IPS DF 6.9 (cell line): ENCODE measurements around the gene GPR52.
"Not testable (repeated sequence)": the region's sequence is repeated elsewhere in the genome, so short reads cannot be mapped to it uniquely, and the experiment has no call there.

ENCODE experiments used
- DNase-seq: peaks from one replicate; pipeline ENCODE4 v3.0.0-alpha.2; 2013; ENCODE audit warnings: low read depth, low spot score
- H3K27ac ChIP-seq: one replicate; pipeline ENCODE4 v1.5.1; 2013; ENCODE audit warnings: low read length, control low read depth
- H3K27me3 ChIP-seq: 2 replicates; pipeline ENCODE4 v1.6.1; 2013; ENCODE audit warnings: mild to moderate bottlenecking, low read length; ENCODE audit not compliant: control insufficient read depth, insufficient read depth
- H3K36me3 ChIP-seq: 2 replicates; pipeline ENCODE4 v1.6.1; 2013; ENCODE audit warnings: low read length; ENCODE audit not compliant: control insufficient read depth, insufficient read depth
- H3K4me1 ChIP-seq: 2 replicates; pipeline ENCODE4 v1.6.1; 2013; ENCODE audit warnings: low read length; ENCODE audit not compliant: control insufficient read depth, insufficient read depth
- H3K4me3 ChIP-seq: 2 replicates; pipeline ENCODE4 v1.5.1; 2013; ENCODE audit warnings: mild to moderate bottlenecking, low read length
- H3K9me3 ChIP-seq: 2 replicates; pipeline ENCODE4 v1.6.1; 2013; ENCODE audit warnings: low read length, inconsistent platforms; ENCODE audit not compliant: control insufficient read depth, insufficient read depth
- WGBS: extraction: QIAGEN DNeasy Blood & Tissue Kit; methylation state at CpG from one replicate; pipeline ENCODE4 v1.1.7; 2013; ENCODE audit warnings: mixed read lengths, missing lambda C conversion rate; ENCODE audit not compliant: insufficient read length, insufficient coverage; 5-methylcytosine and 5-hydroxymethylcytosine counted together

The GPR52 gene, protein sequence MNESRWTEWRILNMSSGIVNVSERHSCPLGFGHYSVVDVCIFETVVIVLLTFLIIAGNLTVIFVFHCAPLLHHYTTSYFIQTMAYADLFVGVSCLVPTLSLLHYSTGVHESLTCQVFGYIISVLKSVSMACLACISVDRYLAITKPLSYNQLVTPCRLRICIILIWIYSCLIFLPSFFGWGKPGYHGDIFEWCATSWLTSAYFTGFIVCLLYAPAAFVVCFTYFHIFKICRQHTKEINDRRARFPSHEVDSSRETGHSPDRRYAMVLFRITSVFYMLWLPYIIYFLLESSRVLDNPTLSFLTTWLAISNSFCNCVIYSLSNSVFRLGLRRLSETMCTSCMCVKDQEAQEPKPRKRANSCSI

DNA sequence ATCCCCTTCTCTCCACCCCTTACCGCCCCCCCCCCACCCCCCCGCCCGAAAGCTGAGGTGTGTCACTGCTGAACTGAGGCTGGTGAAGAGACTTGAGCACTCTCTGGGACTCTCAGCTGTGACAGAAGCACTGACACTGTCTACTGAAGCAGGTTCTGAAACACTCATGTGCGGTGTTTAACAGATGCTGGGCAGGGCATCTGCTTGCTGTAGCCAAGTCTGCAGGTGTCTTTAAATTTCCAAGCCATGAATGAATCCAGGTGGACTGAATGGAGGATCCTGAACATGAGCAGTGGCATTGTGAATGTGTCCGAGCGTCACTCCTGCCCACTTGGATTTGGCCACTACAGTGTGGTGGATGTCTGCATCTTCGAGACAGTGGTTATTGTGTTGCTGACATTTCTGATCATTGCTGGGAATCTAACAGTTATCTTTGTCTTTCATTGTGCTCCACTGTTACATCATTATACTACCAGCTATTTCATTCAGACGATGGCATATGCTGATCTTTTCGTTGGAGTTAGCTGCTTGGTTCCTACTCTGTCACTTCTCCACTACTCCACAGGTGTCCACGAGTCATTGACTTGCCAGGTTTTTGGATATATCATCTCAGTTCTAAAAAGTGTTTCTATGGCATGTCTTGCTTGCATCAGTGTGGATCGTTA is at the start of gene GPR52:
Gene GPR52 (plus strand): TSS at position 99 of the 665 bp plus-strand sequence. CDS start 148 bp downstream, at position 247.
- Histone ChIP-seq H3K9me3 (no peaks in the 10 kb centered on the region), H3K4me1 (no peaks in the 10 kb centered on the region; the same call in 1 of the 2 replicates), H3K4me3 (no peak within 1 kb of the TSS), H3K27me3 (no peaks in the 10 kb centered on the region), H3K36me3 (no peaks in the 10 kb centered on the region), H3K27ac (no peak within 1 kb of the TSS)
- DNase-seq = no peak
- WGBS = no CpG with 5 or more reads among the region's 11 CpGs

DNA sequence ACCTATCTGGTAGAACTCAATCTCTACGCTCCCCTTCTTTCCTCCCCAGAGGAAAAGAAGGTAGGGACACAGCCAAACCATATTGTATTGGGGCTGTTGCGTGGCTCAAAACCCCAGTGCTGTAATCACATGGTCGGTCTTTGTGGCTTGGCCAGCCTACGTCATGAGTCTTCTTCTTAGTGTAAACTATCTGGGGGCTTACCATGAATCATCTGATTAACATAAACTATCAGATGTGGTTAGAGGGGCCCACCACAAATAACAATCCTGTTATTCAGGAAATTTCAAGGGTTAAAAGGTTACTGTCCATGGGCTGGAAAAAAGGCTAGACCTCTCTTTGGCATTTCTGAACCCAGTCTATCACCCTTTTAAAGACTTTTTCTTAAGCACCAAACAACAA is 49.5 kb upstream of the GPR52 start:
- no CpG with 5 or more reads among the region's 4 CpGs for WGBS
- DNase-seq = no peak
- H3K4me1 ChIP-seq = no peaks in the 10 kb centered on the region
- no peaks in the 10 kb centered on the region for H3K36me3 ChIP-seq
- H3K4me3 ChIP-seq = no peak overlapping the region
- no peaks in the 10 kb centered on the region for H3K27me3 ChIP-seq
- H3K27ac ChIP-seq = no peak overlapping the region
- H3K9me3 ChIP-seq = no peaks in the 10 kb centered on the region

DNA sequence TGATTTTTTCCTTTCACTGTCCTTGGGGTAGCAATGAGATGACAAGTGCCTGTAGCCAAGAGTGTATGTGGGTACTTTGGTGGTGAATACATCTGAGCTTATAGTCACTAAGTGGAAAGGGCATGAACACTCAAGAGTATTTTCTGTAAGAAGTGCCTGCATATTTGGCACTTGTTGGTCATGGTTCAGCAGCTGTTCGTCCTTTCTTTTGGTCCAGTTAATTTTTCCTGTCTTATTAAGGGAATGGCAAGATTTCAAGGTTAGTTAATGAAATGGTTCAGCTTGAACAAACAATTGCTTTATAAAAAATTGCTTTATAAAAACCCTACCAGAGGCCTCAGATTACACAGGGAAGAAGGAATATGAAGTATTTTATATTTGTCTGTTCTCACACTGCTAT is 48.6 kb upstream of the GPR52 start:
- DNase-seq = no peak
- no peaks in the 10 kb centered on the region for H3K36me3 ChIP-seq
- H3K9me3 ChIP-seq = no peaks in the 10 kb centered on the region
- WGBS = no CpG with 5 or more reads among the region's 1 CpG
- no peaks in the 10 kb centered on the region for H3K4me1 ChIP-seq
- H3K27ac ChIP-seq = no peak overlapping the region
- H3K27me3 ChIP-seq = no peaks in the 10 kb centered on the region
- H3K4me3 ChIP-seq = no peak overlapping the region

DNA sequence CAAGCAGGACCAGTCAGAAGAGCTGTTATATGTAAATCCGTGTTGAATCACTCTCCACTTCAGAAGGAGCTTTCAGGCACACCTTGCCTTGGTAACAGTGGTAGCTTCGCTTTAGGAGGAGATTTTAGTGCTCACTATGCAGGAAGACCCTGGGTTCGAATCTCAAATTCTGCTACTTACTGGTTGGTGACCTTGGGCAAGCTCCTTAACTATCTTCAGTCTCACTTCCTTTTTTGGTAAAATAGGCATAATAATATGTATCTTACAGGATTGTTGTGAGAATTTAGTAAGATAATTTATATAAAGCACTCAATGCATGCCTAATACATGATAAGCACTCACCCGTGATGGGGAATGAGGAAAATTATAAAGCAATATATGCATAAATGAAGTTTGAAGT is 46.7 kb upstream of the GPR52 start:
- no CpG with 5 or more reads among the region's 4 CpGs for WGBS
- Histone ChIP-seq H3K27me3 (no peaks in the 10 kb centered on the region), H3K4me1 (no peaks in the 10 kb centered on the region), H3K9me3 (no peaks in the 10 kb centered on the region), H3K27ac (no peak overlapping the region), H3K36me3 (no peaks in the 10 kb centered on the region), H3K4me3 (no peak overlapping the region)
- no peak for DNase-seq

DNA sequence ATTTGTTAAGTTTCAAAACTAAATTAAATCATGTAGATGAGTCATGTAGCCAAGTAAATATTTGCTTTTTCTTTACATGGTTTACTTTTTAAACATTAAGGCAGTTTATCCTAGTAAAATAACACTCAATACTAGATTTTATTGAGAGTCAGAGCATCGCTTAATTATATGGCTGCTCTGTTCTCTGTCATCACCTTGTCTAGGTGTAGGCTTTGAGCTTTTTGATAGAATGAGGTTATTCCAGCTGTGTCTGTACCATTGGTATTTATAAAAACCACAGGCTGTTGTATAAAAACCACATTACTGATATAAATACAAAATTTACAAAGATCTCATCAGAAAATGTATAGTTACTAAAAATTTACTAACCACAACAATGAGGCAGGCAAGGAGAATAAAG is 42.5 kb upstream of the GPR52 start:
- no peak for DNase-seq
- H3K27ac ChIP-seq = no peak overlapping the region
- no CpG with 5 or more reads among the region's 1 CpG for WGBS
- H3K4me1 ChIP-seq = no peaks in the 10 kb centered on the region
- H3K9me3 ChIP-seq = no peaks in the 10 kb centered on the region
- H3K36me3 ChIP-seq = no peaks in the 10 kb centered on the region
- H3K27me3 ChIP-seq = no peaks in the 10 kb centered on the region
- H3K4me3 ChIP-seq = no peak overlapping the region

DNA sequence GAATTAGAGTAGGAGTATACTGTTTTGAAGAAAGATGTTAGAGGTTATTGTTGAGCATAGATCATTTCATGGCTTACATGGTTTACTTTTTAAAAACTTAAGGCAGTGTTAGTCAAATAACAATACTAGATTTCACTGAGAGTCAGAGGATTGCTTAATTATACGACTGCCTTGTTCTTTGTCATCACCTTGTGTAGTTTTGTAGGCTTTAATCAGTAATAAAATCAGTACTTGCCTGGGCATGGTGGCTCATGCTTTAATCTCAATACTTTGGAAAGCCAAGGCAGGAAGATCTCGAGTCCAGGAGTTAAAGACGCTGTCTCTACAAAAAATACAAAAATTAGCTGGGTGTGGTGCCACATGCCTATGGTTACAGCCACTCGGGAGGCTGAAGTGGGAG is 41.3 kb upstream of the GPR52 start:
- no peak overlapping the region for H3K27ac ChIP-seq
- WGBS = no CpG with 5 or more reads among the region's 4 CpGs

DNA sequence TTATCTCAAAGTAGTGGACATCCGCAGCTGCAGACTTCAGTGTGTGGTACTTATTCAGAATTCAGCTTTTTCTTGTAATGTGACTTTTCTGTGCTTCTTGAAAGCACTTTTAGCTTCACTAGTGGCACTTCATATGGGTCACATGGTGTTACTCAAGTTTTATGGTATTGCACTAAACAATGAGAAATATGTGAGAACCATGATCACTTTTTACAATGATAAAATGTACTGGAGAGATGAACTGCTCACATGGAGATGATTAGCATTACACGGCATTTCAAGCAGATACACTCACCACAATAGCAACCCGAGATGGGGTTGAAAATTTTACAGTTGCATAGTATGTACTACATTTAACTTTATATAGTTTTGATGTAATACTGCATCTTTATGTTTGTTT is 40.1 kb upstream of the GPR52 start:
- no peaks in the 10 kb centered on the region for H3K9me3 ChIP-seq
- DNase-seq = no peak
- H3K27ac ChIP-seq = no peak overlapping the region
- no peak overlapping the region for H3K4me3 ChIP-seq
- no peaks in the 10 kb centered on the region for H3K36me3 ChIP-seq
- no CpG with 5 or more reads among the region's 3 CpGs for WGBS
- no peaks in the 10 kb centered on the region for H3K27me3 ChIP-seq
- no peaks in the 10 kb centered on the region for H3K4me1 ChIP-seq

More for the DNA sequence above, 41.3 kb upstream of the GPR52 start:
- Histone ChIP-seq H3K27me3 (no peaks in the 10 kb centered on the region), H3K36me3 (no peaks in the 10 kb centered on the region), H3K4me3 (no peak overlapping the region), H3K4me1 (no peaks in the 10 kb centered on the region), H3K9me3 (no peaks in the 10 kb centered on the region)
- DNase-seq = no peak

DNA sequence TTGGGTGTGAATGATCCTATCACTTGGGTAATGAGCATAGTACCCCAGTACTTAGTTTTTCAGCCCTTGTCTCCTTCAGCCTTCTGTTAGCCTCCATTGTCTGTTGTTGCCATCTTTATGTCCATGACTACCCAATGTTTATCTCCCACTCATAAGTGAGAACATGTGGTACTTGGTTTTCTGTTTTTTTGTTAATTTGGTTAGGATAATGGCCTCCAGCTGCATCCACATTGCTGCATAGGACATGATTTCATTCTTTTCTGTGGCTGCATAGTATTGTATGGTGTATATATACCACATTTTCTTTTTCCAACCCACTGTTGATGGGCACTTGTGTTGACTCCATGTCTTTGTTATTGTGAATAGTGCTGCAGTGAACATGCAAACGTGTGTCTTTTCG is 39.6 kb upstream of the GPR52 start:
- no peaks in the 10 kb centered on the region for H3K9me3 ChIP-seq
- H3K4me3 ChIP-seq = no peak overlapping the region
- H3K27ac ChIP-seq = no peak overlapping the region
- H3K36me3 ChIP-seq = no peaks in the 10 kb centered on the region
- no peaks in the 10 kb centered on the region for H3K4me1 ChIP-seq
- DNase-seq = no peak
- H3K27me3 ChIP-seq = no peaks in the 10 kb centered on the region
- WGBS = no CpG with 5 or more reads among the region's 2 CpGs

DNA sequence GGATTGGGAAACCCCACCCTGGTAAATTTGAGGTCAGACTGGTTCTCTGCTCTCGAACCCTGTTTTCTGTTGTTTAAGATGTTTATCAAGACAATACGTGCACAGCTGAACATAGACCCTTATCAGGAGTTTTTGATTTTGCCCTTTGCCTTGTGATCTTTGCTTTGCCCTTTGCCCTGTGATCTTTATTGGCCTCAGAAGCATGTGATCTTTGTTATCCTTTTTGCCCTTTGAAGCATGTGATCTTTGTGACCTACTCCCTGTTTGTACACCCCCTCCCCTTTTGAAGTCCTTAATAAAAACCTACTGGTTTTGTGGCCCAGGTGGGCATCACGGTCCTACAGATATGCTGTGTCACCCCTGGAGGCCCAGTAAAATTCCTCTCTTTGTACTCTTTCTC is 38.0 kb upstream of the GPR52 start:
- not testable (repeated sequence) for DNase-seq, H3K27ac ChIP-seq, H3K27me3 ChIP-seq, H3K9me3 ChIP-seq, H3K36me3 ChIP-seq, H3K4me1 ChIP-seq, H3K4me3 ChIP-seq
- no CpG with 5 or more reads among the region's 3 CpGs for WGBS

DNA sequence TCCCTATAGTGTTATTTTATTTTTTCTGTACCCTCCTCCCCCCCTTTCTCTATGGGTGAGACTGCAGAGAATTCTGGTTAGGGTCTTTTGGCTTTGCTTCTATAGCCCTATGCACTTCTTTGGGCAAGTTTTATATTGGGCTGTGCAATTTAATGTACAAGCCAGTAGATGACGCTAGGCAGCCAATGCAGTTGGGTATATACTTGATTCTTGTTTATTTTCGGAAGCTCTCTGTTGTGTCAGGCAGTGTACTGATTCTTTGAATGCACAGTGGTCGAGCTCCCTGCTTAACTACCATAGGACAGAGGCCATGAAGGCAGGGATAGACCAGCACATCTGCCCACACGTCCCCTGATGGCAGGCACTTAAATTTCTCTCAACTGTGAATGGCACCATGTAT is 34.1 kb upstream of the GPR52 start:
- H3K9me3 ChIP-seq = no peaks in the 10 kb centered on the region
- H3K36me3 ChIP-seq = no peaks in the 10 kb centered on the region
- H3K27me3 ChIP-seq = no peaks in the 10 kb centered on the region
- WGBS = no CpG with 5 or more reads among the region's 4 CpGs
- H3K4me3 ChIP-seq = no peak overlapping the region
- peak; percentile 5 for DNase-seq
- no peaks in the 10 kb centered on the region for H3K4me1 ChIP-seq
- no peak overlapping the region for H3K27ac ChIP-seq

DNA sequence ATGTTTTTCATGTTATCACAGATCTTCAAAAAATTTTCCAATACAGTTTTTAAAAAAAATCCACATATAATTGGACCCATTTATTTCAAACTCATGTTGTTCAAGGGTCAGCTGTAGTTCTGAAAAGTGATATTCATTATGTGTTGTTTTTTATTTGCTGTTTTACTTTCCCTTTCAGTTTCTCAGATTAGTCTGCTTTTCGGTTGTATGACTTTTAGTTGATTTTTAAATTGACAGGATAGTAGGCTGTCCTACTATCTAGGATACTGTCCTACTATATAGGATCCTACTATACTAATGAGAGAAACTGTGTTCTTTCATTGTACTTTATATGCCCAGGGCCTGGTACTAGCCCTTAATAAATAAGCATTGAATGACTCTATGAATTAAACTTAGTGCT is 33.6 kb upstream of the GPR52 start:
- DNase-seq = no peak
- no peaks in the 10 kb centered on the region for H3K4me1 ChIP-seq
- no peaks in the 10 kb centered on the region for H3K36me3 ChIP-seq
- H3K4me3 ChIP-seq = no peak overlapping the region
- no peaks in the 10 kb centered on the region for H3K9me3 ChIP-seq
- H3K27me3 ChIP-seq = no peaks in the 10 kb centered on the region
- no peak overlapping the region for H3K27ac ChIP-seq
- no CpG with 5 or more reads among the region's 1 CpG for WGBS
